ENCODE results near the gene ANP32A.
"Not testable (repeated sequence)": the region's sequence is repeated elsewhere in the genome, so short reads cannot be mapped to it uniquely, and the experiment has no call there.

Gene ANP32A

GRCh38 chr15:68769702-68770101 lies 51.0 kb downstream of the ANP32A start:
- Histone ChIP-seq H3K9me3 (ENCODE audit: control insufficient read depth, low read length) (peaks cover 7% of the 10 kb centered on the region), H3K36me3 (ENCODE audit: control insufficient read depth, insufficient read depth, low read length) (no peaks in the 10 kb centered on the region), H3K4me3 (ENCODE audit: extremely low read depth, insufficient read depth, low read length, poor library complexity, severe bottlenecking) (no peak overlapping the region), H3K27ac (ENCODE audit: low read depth, low read length, severe bottlenecking) (no peak overlapping the region), H3K4me1 (ENCODE audit: control insufficient read depth, insufficient read depth, low read length, poor library complexity, severe bottlenecking) (no peaks in the 10 kb centered on the region)
- 92 to 93% methylated on average over 2 of the region's 2 CpGs for WGBS, 2 experiments (ENCODE audit: insufficient coverage in 2 of 2)

- H3K27ac ChIP-seq (ENCODE audit: low read depth, low read length, severe bottlenecking): no peak overlapping the region
- no peak overlapping the region for H3K4me3 ChIP-seq (ENCODE audit: extremely low read depth, insufficient read depth, low read length, poor library complexity, severe bottlenecking)
- no peaks in the 10 kb centered on the region for H3K36me3 ChIP-seq (ENCODE audit: control insufficient read depth, insufficient read depth, low read length)
- H3K4me1 ChIP-seq (ENCODE audit: control insufficient read depth, insufficient read depth, low read length, poor library complexity, severe bottlenecking): no peaks in the 10 kb centered on the region
- WGBS, 2 experiments (ENCODE audit: insufficient coverage in 2 of 2): no CpG with 5 or more reads among the region's 2 CpGs
- no peaks in the 10 kb centered on the region for H3K9me3 ChIP-seq (ENCODE audit: control insufficient read depth, low read length)
Measured at GRCh38 chr15:68768321-68768720, 52.4 kb downstream of the ANP32A start.

GRCh38 chr15:68767833-68768232 lies 52.9 kb downstream of the ANP32A start:
- no peaks in the 10 kb centered on the region for H3K9me3 ChIP-seq (ENCODE audit: control insufficient read depth, low read length)

GRCh38 chr15:68765602-68766368 lies 54.9 kb downstream of the ANP32A start:
- Histone ChIP-seq H3K4me1 (ENCODE audit: control insufficient read depth, insufficient read depth, low read length, poor library complexity, severe bottlenecking) (no peaks in the 10 kb centered on the region), H3K9me3 (ENCODE audit: control insufficient read depth, low read length) (no peaks in the 10 kb centered on the region), H3K27ac (ENCODE audit: low read depth, low read length, severe bottlenecking) (no peak overlapping the region), H3K36me3 (ENCODE audit: control insufficient read depth, insufficient read depth, low read length) (no peaks in the 10 kb centered on the region), H3K4me3 (ENCODE audit: extremely low read depth, insufficient read depth, low read length, poor library complexity, severe bottlenecking) (no peak overlapping the region)
- 86 to 88% methylated on average over 5 of the region's 11 CpGs for WGBS, 2 experiments (ENCODE audit: insufficient coverage in 2 of 2)

More at GRCh38 chr15:68767833-68768232, 52.9 kb downstream of the ANP32A start:
- Histone ChIP-seq H3K4me1 (ENCODE audit: control insufficient read depth, insufficient read depth, low read length, poor library complexity, severe bottlenecking) (no peaks in the 10 kb centered on the region), H3K27ac (ENCODE audit: low read depth, low read length, severe bottlenecking) (no peak overlapping the region), H3K36me3 (ENCODE audit: control insufficient read depth, insufficient read depth, low read length) (no peaks in the 10 kb centered on the region), H3K4me3 (ENCODE audit: extremely low read depth, insufficient read depth, low read length, poor library complexity, severe bottlenecking) (no peak overlapping the region)
- WGBS, 2 experiments (ENCODE audit: insufficient coverage in 2 of 2): 50% methylated on average over 2 of the region's 4 CpGs

- H3K4me1 ChIP-seq (ENCODE audit: control insufficient read depth, insufficient read depth, low read length, poor library complexity, severe bottlenecking): no peaks in the 10 kb centered on the region
- no peaks in the 10 kb centered on the region for H3K36me3 ChIP-seq (ENCODE audit: control insufficient read depth, insufficient read depth, low read length)
- no CpG with 5 or more reads among the region's 1 CpG for WGBS, 2 experiments (ENCODE audit: insufficient coverage in 2 of 2)
- no peaks in the 10 kb centered on the region for H3K9me3 ChIP-seq (ENCODE audit: control insufficient read depth, low read length)
- H3K27ac ChIP-seq (ENCODE audit: low read depth, low read length, severe bottlenecking): no peak overlapping the region
- no peak overlapping the region for H3K4me3 ChIP-seq (ENCODE audit: extremely low read depth, insufficient read depth, low read length, poor library complexity, severe bottlenecking)
Measured at GRCh38 chr15:68764090-68764489, 56.6 kb downstream of the ANP32A start.

- H3K27ac ChIP-seq (ENCODE audit: low read depth, low read length, severe bottlenecking): no peak overlapping the region
- H3K9me3 ChIP-seq (ENCODE audit: control insufficient read depth, low read length): no peaks in the 10 kb centered on the region
- no peak overlapping the region for H3K4me3 ChIP-seq (ENCODE audit: extremely low read depth, insufficient read depth, low read length, poor library complexity, severe bottlenecking)
- no peaks in the 10 kb centered on the region for H3K4me1 ChIP-seq (ENCODE audit: control insufficient read depth, insufficient read depth, low read length, poor library complexity, severe bottlenecking)
- no peaks in the 10 kb centered on the region for H3K36me3 ChIP-seq (ENCODE audit: control insufficient read depth, insufficient read depth, low read length)
- 62 to 96% methylated on average over 3 of the region's 4 CpGs for WGBS, 2 experiments (ENCODE audit: insufficient coverage in 2 of 2)
Measured at GRCh38 chr15:68763063-68763462, 57.6 kb downstream of the ANP32A start.

GRCh38 chr15:68759982-68760579 lies 60.6 kb downstream of the ANP32A start:
- not testable (repeated sequence) for H3K9me3 ChIP-seq (ENCODE audit: control insufficient read depth, low read length); H3K27ac ChIP-seq (ENCODE audit: low read depth, low read length, severe bottlenecking); H3K36me3 ChIP-seq (ENCODE audit: control insufficient read depth, insufficient read depth, low read length); H3K4me1 ChIP-seq (ENCODE audit: control insufficient read depth, insufficient read depth, low read length, poor library complexity, severe bottlenecking); H3K4me3 ChIP-seq (ENCODE audit: extremely low read depth, insufficient read depth, low read length, poor library complexity, severe bottlenecking)
- 94 to 96% methylated on average over 1 of the region's 1 CpG for WGBS, 2 experiments (ENCODE audit: insufficient coverage in 2 of 2)

GRCh38 chr15:68755731-68756130 lies 65.0 kb downstream of the ANP32A start:
- no peaks in the 10 kb centered on the region for H3K36me3 ChIP-seq (ENCODE audit: control insufficient read depth, insufficient read depth, low read length)
- H3K4me1 ChIP-seq (ENCODE audit: control insufficient read depth, insufficient read depth, low read length, poor library complexity, severe bottlenecking): no peaks in the 10 kb centered on the region
- WGBS, 2 experiments (ENCODE audit: insufficient coverage in 2 of 2): 86% methylated on average over 1 of the region's 2 CpGs; no CpG with 5 or more reads in 1 of the 2 experiments
- H3K4me3 ChIP-seq (ENCODE audit: extremely low read depth, insufficient read depth, low read length, poor library complexity, severe bottlenecking): no peak overlapping the region
- H3K27ac ChIP-seq (ENCODE audit: low read depth, low read length, severe bottlenecking): no peak overlapping the region
- H3K9me3 ChIP-seq (ENCODE audit: control insufficient read depth, low read length): no peaks in the 10 kb centered on the region

GRCh38 chr15:68751622-68752021 lies 69.1 kb downstream of the ANP32A start:
- Histone ChIP-seq H3K27ac (ENCODE audit: low read depth, low read length, severe bottlenecking) (no peak overlapping the region), H3K9me3 (ENCODE audit: control insufficient read depth, low read length) (no peaks in the 10 kb centered on the region), H3K4me1 (ENCODE audit: control insufficient read depth, insufficient read depth, low read length, poor library complexity, severe bottlenecking) (no peaks in the 10 kb centered on the region), H3K36me3 (ENCODE audit: control insufficient read depth, insufficient read depth, low read length) (no peaks in the 10 kb centered on the region), H3K4me3 (ENCODE audit: extremely low read depth, insufficient read depth, low read length, poor library complexity, severe bottlenecking) (no peak overlapping the region)

- 90 to 91% methylated on average over 2 of the region's 2 CpGs for WGBS, 2 experiments (ENCODE audit: insufficient coverage in 2 of 2)
- Histone ChIP-seq H3K36me3 (ENCODE audit: control insufficient read depth, insufficient read depth, low read length) (no peaks in the 10 kb centered on the region), H3K9me3 (ENCODE audit: control insufficient read depth, low read length) (no peaks in the 10 kb centered on the region), H3K27ac (ENCODE audit: low read depth, low read length, severe bottlenecking) (no peak overlapping the region), H3K4me3 (ENCODE audit: extremely low read depth, insufficient read depth, low read length, poor library complexity, severe bottlenecking) (no peak overlapping the region), H3K4me1 (ENCODE audit: control insufficient read depth, insufficient read depth, low read length, poor library complexity, severe bottlenecking) (no peaks in the 10 kb centered on the region)
Measured at GRCh38 chr15:68749793-68750192, 70.9 kb downstream of the ANP32A start.

GRCh38 chr15:68749365-68749764 lies 71.3 kb downstream of the ANP32A start:
- Histone ChIP-seq H3K27ac (ENCODE audit: low read depth, low read length, severe bottlenecking) (no peak overlapping the region), H3K4me1 (ENCODE audit: control insufficient read depth, insufficient read depth, low read length, poor library complexity, severe bottlenecking) (no peaks in the 10 kb centered on the region), H3K4me3 (ENCODE audit: extremely low read depth, insufficient read depth, low read length, poor library complexity, severe bottlenecking) (no peak overlapping the region), H3K36me3 (ENCODE audit: control insufficient read depth, insufficient read depth, low read length) (no peaks in the 10 kb centered on the region), H3K9me3 (ENCODE audit: control insufficient read depth, low read length) (no peaks in the 10 kb centered on the region)
- WGBS, 2 experiments (ENCODE audit: insufficient coverage in 2 of 2): 90 to 91% methylated on average over 7 of the region's 7 CpGs
